ENCODE measurements around the gene PTPRG.
"Not testable (repeated sequence)": the region's sequence is repeated elsewhere in the genome, so short reads cannot be mapped to it uniquely, and the experiment has no call there.

PTPRG gene

GRCh38 chr3:62027796-62028195 is 466.4 kb downstream of the PTPRG start:
- no peak for DNase-seq

GRCh38 chr3:62028236-62028635 is 466.9 kb downstream of the PTPRG start:
- no peak for DNase-seq

GRCh38 chr3:62032738-62033137 is 471.4 kb downstream of the PTPRG start:
- DNase-seq = no peak

- DNase-seq = no peak
Measured at GRCh38 chr3:62035402-62036057, 474.2 kb downstream of the PTPRG start.

- DNase-seq = no peak
Measured at GRCh38 chr3:62036726-62037125, 475.4 kb downstream of the PTPRG start.

- DNase-seq = not testable (repeated sequence)
Measured at GRCh38 chr3:62038798-62039197, 477.4 kb downstream of the PTPRG start.

GRCh38 chr3:62039586-62039985 is 478.2 kb downstream of the PTPRG start:
- no peak for DNase-seq

- DNase-seq = no peak
Measured at GRCh38 chr3:62041681-62042080, 480.3 kb downstream of the PTPRG start.

GRCh38 chr3:62044874-62045411 is 483.6 kb downstream of the PTPRG start:
- no peak for DNase-seq

- DNase-seq = no peak
Measured at GRCh38 chr3:62046326-62046725, 485.0 kb downstream of the PTPRG start.

GRCh38 chr3:62048577-62048976 is 487.2 kb downstream of the PTPRG start:
- no peak for DNase-seq

- no peak for DNase-seq
Measured at GRCh38 chr3:62049033-62049432, 487.7 kb downstream of the PTPRG start.

- DNase-seq = no peak
Measured at GRCh38 chr3:62051506-62051905, 490.1 kb downstream of the PTPRG start.

GRCh38 chr3:62052331-62052730 is 491.0 kb downstream of the PTPRG start:
- DNase-seq = no peak

- DNase-seq = no peak
Measured at GRCh38 chr3:62056658-62057057, 495.3 kb downstream of the PTPRG start.

- no peak for DNase-seq
Measured at GRCh38 chr3:62057339-62058047, 496.1 kb downstream of the PTPRG start.

- no peak for DNase-seq
Measured at GRCh38 chr3:62065985-62066693, 504.8 kb downstream of the PTPRG start.

- no peak for DNase-seq
Measured at GRCh38 chr3:62068337-62068736, 507.0 kb downstream of the PTPRG start.

GRCh38 chr3:62070891-62071290 is 509.5 kb downstream of the PTPRG start:
- no peak for DNase-seq

- DNase-seq = no peak
Measured at GRCh38 chr3:62073038-62073437, 511.7 kb downstream of the PTPRG start.

- DNase-seq = no peak
Measured at GRCh38 chr3:62084558-62084957, 523.2 kb downstream of the PTPRG start.

GRCh38 chr3:62088472-62089104 is 527.2 kb downstream of the PTPRG start:
- no peak for DNase-seq

GRCh38 chr3:62090066-62090465 is 528.7 kb downstream of the PTPRG start:
- DNase-seq = no peak

Measured in 8988T (cell line).